SU-DHL-6 (cell line): ENCODE results near the gene BDH2.

Source experiments
- H2AFZ ChIP-seq: fragments of 200-600 bp; sonication (generic); 2 replicates; pipeline ENCODE4 v1.6.1; 2014; ENCODE audit warnings: low read depth, mild to moderate bottlenecking, moderate library complexity, mixed read lengths, antibody characterized with exemption, low read length; ENCODE audit not compliant: severe bottlenecking
- H3F3A ChIP-seq: fragments of 200-600 bp; shearing (Covaris generic); 2 replicates; pipeline ENCODE4 v1.6.0; 2016; ENCODE audit warnings: antibody characterized with exemption, mild to moderate bottlenecking; ENCODE audit not compliant: insufficient read depth
- H3K27ac ChIP-seq: fragments of 200-600 bp; sonication (generic); 2 replicates; pipeline ENCODE4 v1.5.1; 2016; ENCODE audit warnings: low read depth, mild to moderate bottlenecking, low read length, moderate library complexity, mixed read lengths
- H3K27me3 ChIP-seq: fragments of 200-600 bp; sonication (generic), shearing (Covaris generic); 2 replicates; pipeline ENCODE4 v1.6.0; 2014; ENCODE audit warnings: mild to moderate bottlenecking, low read length
- H3K36me3 ChIP-seq: fragments of 200-600 bp; sonication (generic); 2 replicates; pipeline ENCODE4 v1.6.1; 2014; ENCODE audit warnings: mild to moderate bottlenecking, low read length, mixed read lengths
- H3K4me2 ChIP-seq: fragments of 300-600, 200-600 bp; shearing (Covaris generic), sonication (generic); 2 replicates; pipeline ENCODE4 v1.6.0; 2014; ENCODE audit warnings: low read length, low read depth, mild to moderate bottlenecking; ENCODE audit not compliant: poor library complexity, severe bottlenecking
- H3K4me3 ChIP-seq: fragments of 200-600 bp; sonication (generic); 2 replicates; pipeline ENCODE4 v1.5.1; 2014; ENCODE audit warnings: antibody characterized with exemption, low read length, mild to moderate bottlenecking, mixed read lengths; ENCODE audit not compliant: insufficient read depth, poor library complexity, severe bottlenecking
- H3K79me2 ChIP-seq: fragments of 200-600 bp; sonication (generic); 2 replicates; pipeline ENCODE4 v1.6.1; 2014; ENCODE audit warnings: mild to moderate bottlenecking, low read length, moderate library complexity; ENCODE audit not compliant: insufficient read depth
- H3K9ac ChIP-seq: fragments of 200-600 bp; sonication (generic); 2 replicates; pipeline ENCODE4 v1.7.0; 2014; ENCODE audit warnings: mild to moderate bottlenecking, low read length
- H3K9me2 ChIP-seq: fragments of 200-600 bp; sonication (generic); replicated peaks from 2 replicates; pipeline ENCODE4 v1.6.1; 2014; ENCODE audit warnings: low read length; ENCODE audit not compliant: insufficient read depth
- H3K9me3 ChIP-seq: fragments of 200-600 bp; sonication (generic); 2 replicates; pipeline ENCODE4 v1.6.1; 2014; ENCODE audit warnings: low read length, mixed read lengths; ENCODE audit not compliant: insufficient read depth
- H4K20me1 ChIP-seq: fragments of 200-600 bp; sonication (generic); 2 replicates; pipeline ENCODE4 v1.6.1; 2014; ENCODE audit warnings: low read depth, mild to moderate bottlenecking, antibody characterized with exemption, low read length, moderate library complexity, mixed read lengths
- CTCF ChIP-seq: fragments of 200-600 bp; sonication (generic); IDR thresholded peaks from one replicate; pipeline ENCODE4 v1.5.1; 2017; ENCODE audit warnings: antibody characterized with exemption, mild to moderate bottlenecking, low read length, moderate library complexity; ENCODE audit not compliant: insufficient read depth, poor library complexity, severe bottlenecking
- EZH2phosphoT487 ChIP-seq: fragments of 200-600 bp; sonication (generic), shearing (Covaris generic); conservative IDR thresholded peaks from 2 replicates; pipeline ENCODE4 v1.6.1; 2018; ENCODE audit warnings: mild to moderate bottlenecking, antibody characterized with exemption, low read length, moderate library complexity, mixed read lengths

BDH2 gene

GRCh38 chr4:103075435-103075893 is 24.2 kb downstream of the BDH2 start:
- peak overlapping the region; percentile 84 for H3K9ac ChIP-seq
- peak overlapping the region; percentile 65 for H3K4me3 ChIP-seq
- H3K4me2 ChIP-seq = peak overlapping the region; percentile 89
- no peak overlapping the region for H2AFZ ChIP-seq
- H3K27me3 ChIP-seq = no peaks in the 10 kb centered on the region
- TF ChIP-seq CTCF (no peak), EZH2phosphoT487 (no peak)
- peak overlapping the region; percentile 92 for H3K27ac ChIP-seq
- no peaks in the 10 kb centered on the region for H3K36me3 ChIP-seq
- no peaks in the 10 kb centered on the region for H4K20me1 ChIP-seq
- peaks cover 29% of the 10 kb centered on the region; the same call in 1 of the 2 replicates for H3K79me2 ChIP-seq
- H3K9me3 ChIP-seq = no peaks in the 10 kb centered on the region
- peaks cover 11% of the 10 kb centered on the region for H3F3A ChIP-seq
- H3K9me2 ChIP-seq = no peaks in the 10 kb centered on the region

- Histone ChIP-seq H3K27ac (peak overlapping the region; percentile 92), H4K20me1 (no peaks in the 10 kb centered on the region), H3K79me2 (peaks cover 29% of the 10 kb centered on the region; the same call in 1 of the 2 replicates), H2AFZ (no peak overlapping the region), H3F3A (peaks cover 11% of the 10 kb centered on the region), H3K9ac (peak overlapping the region; percentile 84), H3K4me3 (peak overlapping the region; percentile 65), H3K9me3 (no peaks in the 10 kb centered on the region), H3K4me2 (peak overlapping the region; percentile 89), H3K9me2 (no peaks in the 10 kb centered on the region), H3K36me3 (no peaks in the 10 kb centered on the region), H3K27me3 (no peaks in the 10 kb centered on the region)
- TF ChIP-seq EZH2phosphoT487 (no peak), CTCF (no peak)
Observed at GRCh38 chr4:103074744-103075434, 24.7 kb downstream of the BDH2 start.

- H3K9me2 ChIP-seq = no peaks in the 10 kb centered on the region
- no peaks in the 10 kb centered on the region for H3K9me3 ChIP-seq
- H4K20me1 ChIP-seq = no peaks in the 10 kb centered on the region
- H3K27ac ChIP-seq = peak overlapping the region; percentile 92
- TF ChIP-seq CTCF (no peak), EZH2phosphoT487 (no peak)
- no peaks in the 10 kb centered on the region for H3K36me3 ChIP-seq
- H3K27me3 ChIP-seq = no peaks in the 10 kb centered on the region
- H3K4me3 ChIP-seq = no peak overlapping the region
- no peak overlapping the region for H3K9ac ChIP-seq
- peaks cover 10% of the 10 kb centered on the region for H3F3A ChIP-seq
- peak overlapping the region; percentile 89 for H3K4me2 ChIP-seq
- H3K79me2 ChIP-seq = peaks cover 35% of the 10 kb centered on the region; the same call in 1 of the 2 replicates
- no peak overlapping the region for H2AFZ ChIP-seq
Observed at GRCh38 chr4:103073792-103074438, 25.7 kb downstream of the BDH2 start.
